ENCODE measurements around the gene REG1A.

REG1A gene

GRCh38 chr2:79101024-79101423, 19.3 kb upstream of the REG1A start:
- no peak for TF ChIP-seq CTCF (conservative IDR thresholded peaks at IDR 0.05; ENCODE audit: control insufficient read depth, insufficient read depth, low read depth, low read length)
- no peak for DNase-seq (ENCODE audit: low read depth)
- H3K4me3 ChIP-seq (ENCODE audit: control insufficient read depth, low read depth, low read length), result no peak overlapping the region

- no peak for TF ChIP-seq CTCF (conservative IDR thresholded peaks at IDR 0.05; ENCODE audit: control insufficient read depth, insufficient read depth, low read depth, low read length)
- H3K4me3 ChIP-seq (ENCODE audit: control insufficient read depth, low read depth, low read length), result no peak overlapping the region
- DNase-seq (ENCODE audit: low read depth), result no peak
Measured at GRCh38 chr2:79103214-79103613, 17.1 kb upstream of the REG1A start.

GRCh38 chr2:79105259-79105658, 15.0 kb upstream of the REG1A start:
- no peak for DNase-seq (ENCODE audit: low read depth)
- H3K4me3 ChIP-seq (ENCODE audit: control insufficient read depth, low read depth, low read length), result no peak overlapping the region
- TF ChIP-seq CTCF (conservative IDR thresholded peaks at IDR 0.05; ENCODE audit: control insufficient read depth, insufficient read depth, low read depth, low read length), result no peak

GRCh38 chr2:79112269-79112668, 8.0 kb upstream of the REG1A start:
- TF ChIP-seq CTCF (conservative IDR thresholded peaks at IDR 0.05; ENCODE audit: control insufficient read depth, insufficient read depth, low read depth, low read length), result no peak
- no peak overlapping the region for H3K4me3 ChIP-seq (ENCODE audit: control insufficient read depth, low read depth, low read length)
- DNase-seq (ENCODE audit: low read depth), result no peak

- DNase-seq (ENCODE audit: low read depth), result no peak
- H3K4me3 ChIP-seq (ENCODE audit: control insufficient read depth, low read depth, low read length), result no peak overlapping the region
- no peak for TF ChIP-seq CTCF (conservative IDR thresholded peaks at IDR 0.05; ENCODE audit: control insufficient read depth, insufficient read depth, low read depth, low read length)
Measured at GRCh38 chr2:79114797-79115494, 5.3 kb upstream of the REG1A start.

- TF ChIP-seq CTCF (conservative IDR thresholded peaks at IDR 0.05; ENCODE audit: control insufficient read depth, insufficient read depth, low read depth, low read length), result no peak
- no peak overlapping the region for H3K4me3 ChIP-seq (ENCODE audit: control insufficient read depth, low read depth, low read length)
- DNase-seq (ENCODE audit: low read depth), result no peak
Measured at GRCh38 chr2:79116997-79117928, 3.0 kb upstream of the REG1A start.
